H9 (cell line): ENCODE measurements around the gene PLEKHG3. TPM values are rescaled to one million over a fixed set of nuclear protein-coding genes. Genes with fewer than 3 reads are reported as not detected.

Source experiments
- DNase-seq: peaks from one replicate; pipeline ENCODE4 v3.0.0-alpha.2; 2017
- H2AFZ ChIP-seq: one replicate; pipeline ENCODE4 v1.6.1; 2013; ENCODE audit warnings: mild to moderate bottlenecking, low read length, control low read depth, moderate library complexity
- H2AK5ac ChIP-seq: 2 replicates; pipeline ENCODE4 v1.6.1; 2013; ENCODE audit warnings: low read length, control low read depth, mixed read lengths; ENCODE audit not compliant: insufficient read length
- H2BK120ac ChIP-seq: one replicate; pipeline ENCODE4 v1.6.1; 2013; ENCODE audit warnings: low read depth, mild to moderate bottlenecking, low read length, control low read depth, inconsistent platforms; ENCODE audit not compliant: poor library complexity, severe bottlenecking
- H2BK12ac ChIP-seq: 2 replicates; pipeline ENCODE4 v1.6.1; 2013; ENCODE audit warnings: low read length, control low read depth, mixed read lengths, low read depth; ENCODE audit not compliant: insufficient read length
- H2BK15ac ChIP-seq: 2 replicates; pipeline ENCODE4 v1.6.1; 2013; ENCODE audit warnings: low read depth, low read length, control low read depth
- H2BK20ac ChIP-seq: one replicate; pipeline ENCODE4 v1.6.1; 2013; ENCODE audit warnings: low read depth, mild to moderate bottlenecking, low read length, control low read depth, inconsistent platforms; ENCODE audit not compliant: poor library complexity, severe bottlenecking
- H2BK5ac ChIP-seq: 2 replicates; pipeline ENCODE4 v1.6.1; 2013; ENCODE audit warnings: low read length, control low read depth, mixed read lengths; ENCODE audit not compliant: insufficient read length
- H3K14ac ChIP-seq: 2 replicates; pipeline ENCODE4 v1.6.1; 2013; ENCODE audit warnings: low read length, control low read depth; ENCODE audit not compliant: insufficient read depth
- H3K18ac ChIP-seq: 2 replicates; pipeline ENCODE4 v1.6.1; 2013; ENCODE audit warnings: low read depth, mild to moderate bottlenecking, mixed read lengths, low read length, control low read depth; ENCODE audit not compliant: insufficient read length
- H3K23ac ChIP-seq: 2 replicates; pipeline ENCODE4 v1.6.1; 2013; ENCODE audit warnings: low read length, control low read depth, mixed read lengths, low read depth; ENCODE audit not compliant: insufficient read length
- H3K23me2 ChIP-seq: 2 replicates; pipeline ENCODE4 v1.6.1; 2013; ENCODE audit warnings: low read depth, mild to moderate bottlenecking, mixed read lengths, low read length, control low read depth; ENCODE audit not compliant: insufficient read length, poor library complexity, severe bottlenecking
- H3K27ac ChIP-seq: 2 replicates; pipeline ENCODE4 v1.5.1; 2013; ENCODE audit warnings: low read length, control low read depth, mixed read lengths, low read depth; ENCODE audit not compliant: insufficient read length
- H3K27me3 ChIP-seq: 2 replicates; pipeline ENCODE4 v1.6.1; 2013; ENCODE audit warnings: low read length, control low read depth, inconsistent platforms; ENCODE audit not compliant: insufficient read depth
- H3K4ac ChIP-seq: 2 replicates; pipeline ENCODE4 v1.6.1; 2013; ENCODE audit warnings: low read depth, mild to moderate bottlenecking, control low read depth, inconsistent platforms, low read length, moderate library complexity
- H3K4me1 ChIP-seq: 2 replicates; pipeline ENCODE4 v1.6.1; 2013; ENCODE audit warnings: low read length, control low read depth, inconsistent platforms; ENCODE audit not compliant: insufficient read depth
- H3K4me2 ChIP-seq: 2 replicates; pipeline ENCODE4 v1.6.1; 2013; ENCODE audit warnings: low read length, control low read depth, mixed read lengths; ENCODE audit not compliant: insufficient read length, insufficient read depth
- H3K56ac ChIP-seq: 2 replicates; pipeline ENCODE4 v1.6.1; 2013; ENCODE audit warnings: low read depth, mild to moderate bottlenecking, mixed read lengths, low read length, control low read depth; ENCODE audit not compliant: insufficient read length
- H3K79me1 ChIP-seq: 2 replicates; pipeline ENCODE4 v1.6.1; 2013; ENCODE audit warnings: low read depth, mild to moderate bottlenecking, moderate library complexity, low read length, control low read depth, inconsistent platforms; ENCODE audit not compliant: insufficient read depth, poor library complexity, severe bottlenecking
- H3K79me2 ChIP-seq: 2 replicates; pipeline ENCODE4 v1.6.1; 2013; ENCODE audit warnings: low read length, control low read depth, inconsistent platforms; ENCODE audit not compliant: insufficient read depth
- H3K9ac ChIP-seq: 2 replicates; pipeline ENCODE4 v1.6.1; 2013; ENCODE audit warnings: low read length, control low read depth, mixed read lengths; ENCODE audit not compliant: insufficient read length; ENCODE audit errors: extremely low read depth
- H3K9me3 ChIP-seq: one replicate; pipeline ENCODE4 v1.6.1; 2013; ENCODE audit warnings: low read depth, low read length, inconsistent platforms; ENCODE audit not compliant: control insufficient read depth
- H3T11ph ChIP-seq: one replicate; pipeline ENCODE4 v1.6.1; 2013; ENCODE audit warnings: mild to moderate bottlenecking, low read length, control low read depth, inconsistent platforms
- H4K20me1 ChIP-seq: one replicate; pipeline ENCODE4 v1.6.1; 2013; ENCODE audit not compliant: control insufficient read depth, insufficient read length, insufficient read depth
- H4K5ac ChIP-seq: 2 replicates; pipeline ENCODE4 v1.6.1; 2013; ENCODE audit warnings: low read depth, mild to moderate bottlenecking, mixed read lengths, low read length, control low read depth; ENCODE audit not compliant: insufficient read length
- H4K8ac ChIP-seq: replicated peaks from 2 replicates; pipeline ENCODE4 v1.6.1; 2013; ENCODE audit warnings: low read length, control low read depth, mixed read lengths, low read depth; ENCODE audit not compliant: insufficient read length
- H4K91ac ChIP-seq: 2 replicates; pipeline ENCODE4 v1.6.1; 2013; ENCODE audit warnings: low read depth, mild to moderate bottlenecking, moderate library complexity, mixed read lengths, low read length, control low read depth; ENCODE audit not compliant: insufficient read length
- H3K27ac Mint-ChIP-seq, 3 experiments: 2 replicates in 2 of 3; 3 replicates in 1 of 3; pipeline ENCODE4 v1.8.0; 2020 to 2021; ENCODE audit warnings: mixed read lengths in 3 of 3, mild to moderate bottlenecking in 1 of 3, moderate library complexity in 1 of 3
- H3K27me3 Mint-ChIP-seq: 2 replicates; pipeline ENCODE4 v1.8.0; 2021; ENCODE audit warnings: low read depth, mild to moderate bottlenecking, moderate library complexity, mixed read lengths
- H3K36me3 Mint-ChIP-seq, 3 experiments: 2 replicates in 2 of 3; 3 replicates in 1 of 3; pipeline ENCODE4 v1.8.0; 2020 to 2021; ENCODE audit warnings: low read depth in 3 of 3, mixed read lengths in 3 of 3; ENCODE audit not compliant: insufficient read depth in 1 of 3
- H3K4me1 Mint-ChIP-seq, 2 experiments: 2 replicates each; pipeline ENCODE4 v1.8.0; 2020; ENCODE audit warnings: mixed read lengths in 2 of 2
- H3K4me3 Mint-ChIP-seq, 2 experiments: 2 replicates in 1 of 2; 3 replicates in 1 of 2; pipeline ENCODE4 v1.8.0; 2020 to 2021; ENCODE audit warnings: mild to moderate bottlenecking in 2 of 2, mixed read lengths in 2 of 2, moderate library complexity in 1 of 2
- H3K9me3 Mint-ChIP-seq, 2 experiments: 2 replicates in 1 of 2; 3 replicates in 1 of 2; pipeline ENCODE4 v1.8.0; 2020; ENCODE audit warnings: mild to moderate bottlenecking in 2 of 2, mixed read lengths in 2 of 2, moderate library complexity in 1 of 2
- WGBS: extraction: QIAGEN DNeasy Blood & Tissue Kit; methylation state at CpG from one replicate; pipeline ENCODE4 v1.1.7; 2013; ENCODE audit warnings: missing lambda C conversion rate, low lambda C conversion rate, mixed read lengths; ENCODE audit not compliant: insufficient read length; ENCODE audit errors: extremely low coverage; 5-methylcytosine and 5-hydroxymethylcytosine counted together
- total RNA-seq: library from RNA; stranded (reverse); gene quantifications from 2 replicates; pipeline ENCODE4 v1.2.1, GENCODE V29; 2021
- TF ChIP-seq, protein P1 (sequence below): fragments of 200-600 bp; sonication (generic); conservative IDR thresholded peaks from 3 replicates; pipeline ENCODE4 v1.8.0; 2021; ENCODE audit warnings: antibody characterized with exemption, mild to moderate bottlenecking

Gene PLEKHG3
- total RNA-seq, 1 experiment from 2014 or later = 48.5 TPM

DNA sequence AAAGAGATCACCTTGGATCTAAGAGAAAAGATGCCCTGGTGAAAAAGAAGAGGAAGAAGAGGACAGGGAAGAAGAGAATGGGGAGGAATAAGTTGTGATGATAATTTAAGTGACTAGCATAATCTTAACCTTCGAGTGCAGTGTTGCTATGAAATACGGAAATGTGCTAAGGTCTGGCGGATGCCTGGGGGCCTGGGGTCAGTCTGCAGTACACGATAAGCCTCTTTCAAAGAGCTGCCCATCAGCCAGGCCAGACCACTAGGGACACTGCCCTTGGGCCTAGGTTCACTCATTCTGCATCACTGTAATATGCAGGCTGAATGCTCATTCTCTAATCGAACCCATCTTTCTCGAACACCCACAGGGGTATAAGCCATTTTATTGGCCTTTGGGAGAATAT, 83.4 kb downstream of the PLEKHG3 start:
- Histone ChIP-seq H3K27ac (no peak overlapping the region), H3K56ac (no peak overlapping the region), H3K14ac (no peak overlapping the region), H2AFZ (no peak overlapping the region), H3K4me1 (no peaks in the 10 kb centered on the region), H3K79me2 (no peaks in the 10 kb centered on the region), H3K4me2 (no peak overlapping the region), H3K18ac (no peak overlapping the region), H3T11ph (no peak overlapping the region), H3K4ac (no peak overlapping the region), H3K79me1 (no peaks in the 10 kb centered on the region), H2BK12ac (no peak overlapping the region), H2BK120ac (no peak overlapping the region), H4K91ac (no peak overlapping the region), H2BK15ac (no peak overlapping the region), H4K8ac (no peak overlapping the region), H2BK20ac (no peak overlapping the region), H3K9me3 (no peaks in the 10 kb centered on the region), H2AK5ac (no peak overlapping the region), H4K20me1 (peaks cover 4% of the 10 kb centered on the region), H3K9ac (no peak overlapping the region), H3K27me3 (no peaks in the 10 kb centered on the region), H2BK5ac (no peak overlapping the region), H3K23me2 (no peaks in the 10 kb centered on the region), H3K23ac (no peak overlapping the region), H4K5ac (no peak overlapping the region)
- WGBS = no CpG with 5 or more reads among the region's 6 CpGs
- Mint-ChIP-seq H3K4me3 (no peak overlapping the region), H3K27ac (no peak overlapping the region; a peak in 1 of 7 replicates), H3K27me3 (peaks cover 3% of the 10 kb centered on the region; the same call in 1 of the 2 replicates), H3K9me3 (no peaks in the 10 kb centered on the region), H3K36me3 (no peaks in the 10 kb centered on the region), H3K4me1 (peaks cover 15 to 17% of the 10 kb centered on the region in 2 experiments)
- TF ChIP-seq, protein P1, sequence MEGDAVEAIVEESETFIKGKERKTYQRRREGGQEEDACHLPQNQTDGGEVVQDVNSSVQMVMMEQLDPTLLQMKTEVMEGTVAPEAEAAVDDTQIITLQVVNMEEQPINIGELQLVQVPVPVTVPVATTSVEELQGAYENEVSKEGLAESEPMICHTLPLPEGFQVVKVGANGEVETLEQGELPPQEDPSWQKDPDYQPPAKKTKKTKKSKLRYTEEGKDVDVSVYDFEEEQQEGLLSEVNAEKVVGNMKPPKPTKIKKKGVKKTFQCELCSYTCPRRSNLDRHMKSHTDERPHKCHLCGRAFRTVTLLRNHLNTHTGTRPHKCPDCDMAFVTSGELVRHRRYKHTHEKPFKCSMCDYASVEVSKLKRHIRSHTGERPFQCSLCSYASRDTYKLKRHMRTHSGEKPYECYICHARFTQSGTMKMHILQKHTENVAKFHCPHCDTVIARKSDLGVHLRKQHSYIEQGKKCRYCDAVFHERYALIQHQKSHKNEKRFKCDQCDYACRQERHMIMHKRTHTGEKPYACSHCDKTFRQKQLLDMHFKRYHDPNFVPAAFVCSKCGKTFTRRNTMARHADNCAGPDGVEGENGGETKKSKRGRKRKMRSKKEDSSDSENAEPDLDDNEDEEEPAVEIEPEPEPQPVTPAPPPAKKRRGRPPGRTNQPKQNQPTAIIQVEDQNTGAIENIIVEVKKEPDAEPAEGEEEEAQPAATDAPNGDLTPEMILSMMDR = no peak
- no peak for DNase-seq
